H9 (cell line): ENCODE measurements around the gene LPP. TPM values are rescaled to one million over a fixed set of nuclear protein-coding genes. Genes with fewer than 3 reads are reported as not detected.

Experiments used
- DNase-seq: peaks from one replicate; pipeline ENCODE4 v3.0.0-alpha.2; 2017
- H2AFZ ChIP-seq: one replicate; pipeline ENCODE4 v1.6.1; 2013; ENCODE audit warnings: mild to moderate bottlenecking, low read length, control low read depth, moderate library complexity
- H2AK5ac ChIP-seq: 2 replicates; pipeline ENCODE4 v1.6.1; 2013; ENCODE audit warnings: low read length, control low read depth, mixed read lengths; ENCODE audit not compliant: insufficient read length
- H2BK120ac ChIP-seq: one replicate; pipeline ENCODE4 v1.6.1; 2013; ENCODE audit warnings: low read depth, mild to moderate bottlenecking, low read length, control low read depth, inconsistent platforms; ENCODE audit not compliant: poor library complexity, severe bottlenecking
- H2BK12ac ChIP-seq: 2 replicates; pipeline ENCODE4 v1.6.1; 2013; ENCODE audit warnings: low read length, control low read depth, mixed read lengths, low read depth; ENCODE audit not compliant: insufficient read length
- H2BK15ac ChIP-seq: 2 replicates; pipeline ENCODE4 v1.6.1; 2013; ENCODE audit warnings: low read depth, low read length, control low read depth
- H2BK20ac ChIP-seq: one replicate; pipeline ENCODE4 v1.6.1; 2013; ENCODE audit warnings: low read depth, mild to moderate bottlenecking, low read length, control low read depth, inconsistent platforms; ENCODE audit not compliant: poor library complexity, severe bottlenecking
- H2BK5ac ChIP-seq: 2 replicates; pipeline ENCODE4 v1.6.1; 2013; ENCODE audit warnings: low read length, control low read depth, mixed read lengths; ENCODE audit not compliant: insufficient read length
- H3K14ac ChIP-seq: 2 replicates; pipeline ENCODE4 v1.6.1; 2013; ENCODE audit warnings: low read length, control low read depth; ENCODE audit not compliant: insufficient read depth
- H3K18ac ChIP-seq: 2 replicates; pipeline ENCODE4 v1.6.1; 2013; ENCODE audit warnings: low read depth, mild to moderate bottlenecking, mixed read lengths, low read length, control low read depth; ENCODE audit not compliant: insufficient read length
- H3K23ac ChIP-seq: 2 replicates; pipeline ENCODE4 v1.6.1; 2013; ENCODE audit warnings: low read length, control low read depth, mixed read lengths, low read depth; ENCODE audit not compliant: insufficient read length
- H3K23me2 ChIP-seq: 2 replicates; pipeline ENCODE4 v1.6.1; 2013; ENCODE audit warnings: low read depth, mild to moderate bottlenecking, mixed read lengths, low read length, control low read depth; ENCODE audit not compliant: insufficient read length, poor library complexity, severe bottlenecking
- H3K27ac ChIP-seq: 2 replicates; pipeline ENCODE4 v1.5.1; 2013; ENCODE audit warnings: low read length, control low read depth, mixed read lengths, low read depth; ENCODE audit not compliant: insufficient read length
- H3K27me3 ChIP-seq: 2 replicates; pipeline ENCODE4 v1.6.1; 2013; ENCODE audit warnings: low read length, control low read depth, inconsistent platforms; ENCODE audit not compliant: insufficient read depth
- H3K4ac ChIP-seq: 2 replicates; pipeline ENCODE4 v1.6.1; 2013; ENCODE audit warnings: low read depth, mild to moderate bottlenecking, control low read depth, inconsistent platforms, low read length, moderate library complexity
- H3K4me1 ChIP-seq: 2 replicates; pipeline ENCODE4 v1.6.1; 2013; ENCODE audit warnings: low read length, control low read depth, inconsistent platforms; ENCODE audit not compliant: insufficient read depth
- H3K4me2 ChIP-seq: 2 replicates; pipeline ENCODE4 v1.6.1; 2013; ENCODE audit warnings: low read length, control low read depth, mixed read lengths; ENCODE audit not compliant: insufficient read length, insufficient read depth
- H3K56ac ChIP-seq: 2 replicates; pipeline ENCODE4 v1.6.1; 2013; ENCODE audit warnings: low read depth, mild to moderate bottlenecking, mixed read lengths, low read length, control low read depth; ENCODE audit not compliant: insufficient read length
- H3K79me1 ChIP-seq: 2 replicates; pipeline ENCODE4 v1.6.1; 2013; ENCODE audit warnings: low read depth, mild to moderate bottlenecking, moderate library complexity, low read length, control low read depth, inconsistent platforms; ENCODE audit not compliant: insufficient read depth, poor library complexity, severe bottlenecking
- H3K79me2 ChIP-seq: 2 replicates; pipeline ENCODE4 v1.6.1; 2013; ENCODE audit warnings: low read length, control low read depth, inconsistent platforms; ENCODE audit not compliant: insufficient read depth
- H3K9ac ChIP-seq: 2 replicates; pipeline ENCODE4 v1.6.1; 2013; ENCODE audit warnings: low read length, control low read depth, mixed read lengths; ENCODE audit not compliant: insufficient read length; ENCODE audit errors: extremely low read depth
- H3K9me3 ChIP-seq: one replicate; pipeline ENCODE4 v1.6.1; 2013; ENCODE audit warnings: low read depth, low read length, inconsistent platforms; ENCODE audit not compliant: control insufficient read depth
- H3T11ph ChIP-seq: one replicate; pipeline ENCODE4 v1.6.1; 2013; ENCODE audit warnings: mild to moderate bottlenecking, low read length, control low read depth, inconsistent platforms
- H4K20me1 ChIP-seq: one replicate; pipeline ENCODE4 v1.6.1; 2013; ENCODE audit not compliant: control insufficient read depth, insufficient read length, insufficient read depth
- H4K5ac ChIP-seq: 2 replicates; pipeline ENCODE4 v1.6.1; 2013; ENCODE audit warnings: low read depth, mild to moderate bottlenecking, mixed read lengths, low read length, control low read depth; ENCODE audit not compliant: insufficient read length
- H4K8ac ChIP-seq: replicated peaks from 2 replicates; pipeline ENCODE4 v1.6.1; 2013; ENCODE audit warnings: low read length, control low read depth, mixed read lengths, low read depth; ENCODE audit not compliant: insufficient read length
- H4K91ac ChIP-seq: 2 replicates; pipeline ENCODE4 v1.6.1; 2013; ENCODE audit warnings: low read depth, mild to moderate bottlenecking, moderate library complexity, mixed read lengths, low read length, control low read depth; ENCODE audit not compliant: insufficient read length
- H3K27ac Mint-ChIP-seq, 3 experiments: 2 replicates in 2 of 3; 3 replicates in 1 of 3; pipeline ENCODE4 v1.8.0; 2020 to 2021; ENCODE audit warnings: mixed read lengths in 3 of 3, mild to moderate bottlenecking in 1 of 3, moderate library complexity in 1 of 3
- H3K27me3 Mint-ChIP-seq: 2 replicates; pipeline ENCODE4 v1.8.0; 2021; ENCODE audit warnings: low read depth, mild to moderate bottlenecking, moderate library complexity, mixed read lengths
- H3K36me3 Mint-ChIP-seq, 3 experiments: 2 replicates in 2 of 3; 3 replicates in 1 of 3; pipeline ENCODE4 v1.8.0; 2020 to 2021; ENCODE audit warnings: low read depth in 3 of 3, mixed read lengths in 3 of 3; ENCODE audit not compliant: insufficient read depth in 1 of 3
- H3K4me1 Mint-ChIP-seq, 2 experiments: 2 replicates each; pipeline ENCODE4 v1.8.0; 2020; ENCODE audit warnings: mixed read lengths in 2 of 2
- H3K4me3 Mint-ChIP-seq, 2 experiments: 2 replicates in 1 of 2; 3 replicates in 1 of 2; pipeline ENCODE4 v1.8.0; 2020 to 2021; ENCODE audit warnings: mild to moderate bottlenecking in 2 of 2, mixed read lengths in 2 of 2, moderate library complexity in 1 of 2
- H3K9me3 Mint-ChIP-seq, 2 experiments: 2 replicates in 1 of 2; 3 replicates in 1 of 2; pipeline ENCODE4 v1.8.0; 2020; ENCODE audit warnings: mild to moderate bottlenecking in 2 of 2, mixed read lengths in 2 of 2, moderate library complexity in 1 of 2
- CTCF ChIP-seq: fragments of 200-600 bp; sonication (generic); conservative IDR thresholded peaks from 3 replicates; pipeline ENCODE4 v1.8.0; 2021; ENCODE audit warnings: antibody characterized with exemption, mild to moderate bottlenecking
- WGBS: extraction: QIAGEN DNeasy Blood & Tissue Kit; methylation state at CpG from one replicate; pipeline ENCODE4 v1.1.7; 2013; ENCODE audit warnings: missing lambda C conversion rate, low lambda C conversion rate, mixed read lengths; ENCODE audit not compliant: insufficient read length; ENCODE audit errors: extremely low coverage; 5-methylcytosine and 5-hydroxymethylcytosine counted together
- total RNA-seq: library from RNA; stranded (reverse); gene quantifications from 2 replicates; pipeline ENCODE4 v1.2.1, GENCODE V29; 2021

LPP gene
- total RNA-seq, 1 experiment from 2014 or later: 64.6 TPM

DNA sequence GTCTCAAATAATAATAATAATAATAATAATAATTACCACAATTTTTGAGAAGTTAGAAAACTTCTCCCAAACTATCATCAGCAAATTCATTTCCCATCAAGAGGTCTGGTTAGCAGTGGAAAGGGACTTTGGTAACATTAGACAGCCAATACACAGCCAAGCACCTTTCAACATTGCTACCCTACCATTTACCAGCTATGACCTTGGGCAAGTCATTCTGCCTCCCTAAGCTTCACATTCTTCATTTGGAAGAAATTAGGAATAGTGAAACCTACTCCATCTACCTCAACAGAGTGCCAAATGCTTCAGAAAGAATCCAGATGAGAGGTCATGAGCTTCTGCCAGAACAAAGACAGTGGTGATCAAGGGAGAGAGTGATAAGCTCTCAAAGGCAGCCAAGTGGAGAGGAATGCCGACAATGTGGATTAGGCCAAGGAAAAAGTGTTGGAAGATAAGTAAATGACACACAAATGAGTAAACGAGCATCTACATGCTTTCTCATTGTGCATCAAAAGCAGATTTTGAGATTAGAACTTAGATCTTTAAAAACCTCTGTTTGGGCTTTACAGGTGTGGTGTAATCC lies 42.9 kb upstream of the LPP start:
- Histone ChIP-seq H4K8ac (no peak overlapping the region), H3K9me3 (no peaks in the 10 kb centered on the region), H2BK15ac (no peak overlapping the region), H3K14ac (no peak overlapping the region), H3K23me2 (no peaks in the 10 kb centered on the region), H3K18ac (no peak overlapping the region), H4K20me1 (no peaks in the 10 kb centered on the region), H4K91ac (no peak overlapping the region), H3K79me2 (no peaks in the 10 kb centered on the region), H3K27me3 (no peaks in the 10 kb centered on the region), H3T11ph (no peak overlapping the region), H3K79me1 (no peaks in the 10 kb centered on the region), H3K56ac (no peak overlapping the region), H2BK12ac (no peak overlapping the region), H3K4me2 (no peak overlapping the region), H3K4me1 (no peaks in the 10 kb centered on the region; the same call in 1 of the 2 replicates), H2AK5ac (no peak overlapping the region), H3K27ac (no peak overlapping the region), H4K5ac (no peak overlapping the region), H3K23ac (no peak overlapping the region), H3K4ac (no peak overlapping the region), H3K9ac (no peak overlapping the region), H2BK5ac (no peak overlapping the region), H2BK120ac (no peak overlapping the region), H2AFZ (no peak overlapping the region), H2BK20ac (no peak overlapping the region)
- no peak for TF ChIP-seq CTCF
- H3K27ac Mint-ChIP-seq: no peak overlapping the region
- H3K4me1 Mint-ChIP-seq: peaks cover 15 to 17% of the 10 kb centered on the region in 2 experiments
- DNase-seq: no peak
- WGBS: no CpG with 5 or more reads among the region's 2 CpGs
- no peaks in the 10 kb centered on the region for H3K9me3 Mint-ChIP-seq
- H3K27me3 Mint-ChIP-seq: peaks cover 4% of the 10 kb centered on the region
- no peak overlapping the region for H3K4me3 Mint-ChIP-seq
- H3K36me3 Mint-ChIP-seq: no peaks in the 10 kb centered on the region
